GM18526 (cell line): ENCODE results near the gene STYX.

Experiments used
- POLR2A ChIP-seq: IDR thresholded peaks from 3 replicates; pipeline ENCODE4 v1.6.1; 2011; ENCODE audit not compliant: insufficient read length; ENCODE audit errors: extremely low read depth

The STYX gene

DNA sequence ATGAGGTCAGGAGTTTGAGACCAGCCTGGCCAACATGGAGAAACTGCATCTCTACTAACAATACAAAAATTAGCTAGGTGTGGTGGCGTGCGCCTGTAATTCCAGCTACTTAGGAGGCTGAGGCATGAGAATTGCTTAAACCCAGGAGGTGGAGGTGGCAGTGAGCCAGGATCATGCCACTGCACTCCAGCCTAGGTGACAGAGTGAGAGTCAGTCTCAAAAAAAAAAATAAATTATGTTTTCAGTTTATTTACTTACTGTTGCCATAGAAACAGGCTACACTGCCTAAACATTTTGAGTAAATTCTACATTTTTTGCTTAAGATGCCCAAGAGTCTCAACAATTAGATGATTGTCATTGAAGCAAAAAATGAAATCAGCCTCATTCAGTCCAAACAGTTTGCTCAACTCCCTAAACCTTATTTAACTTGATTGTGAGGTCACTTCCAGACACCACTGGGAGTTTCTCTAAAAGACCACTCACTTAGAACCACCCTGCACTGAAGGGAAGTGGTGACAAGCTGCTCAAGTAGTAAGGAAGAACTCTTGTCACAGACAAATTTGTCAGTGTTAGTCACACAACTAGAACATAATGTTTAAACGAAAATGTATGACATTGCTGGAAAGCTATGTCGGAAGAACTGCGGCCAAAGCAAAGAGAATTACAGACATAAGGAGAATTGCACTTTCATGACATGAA lies 71.2 kb downstream of the STYX start:
- TF ChIP-seq POLR2A = no peak

DNA sequence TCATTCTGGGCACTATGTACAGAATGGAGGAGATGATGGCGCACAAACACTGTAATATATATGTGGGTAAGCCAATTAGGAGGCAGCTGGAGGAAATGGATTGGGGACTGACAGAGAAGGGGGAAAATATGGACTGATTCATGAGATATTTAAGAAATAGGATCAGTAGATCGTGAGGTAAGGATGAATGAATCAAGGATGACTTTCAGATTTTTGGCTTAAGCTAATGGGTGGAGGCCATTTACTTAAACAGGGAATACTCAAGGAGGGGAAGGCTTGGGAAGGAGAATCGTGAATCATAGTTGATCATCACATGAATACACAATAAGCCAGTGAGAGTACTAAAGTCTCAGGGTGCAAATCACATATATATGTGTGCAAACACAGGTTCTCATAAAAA lies 72.6 kb downstream of the STYX start:
- no peak for TF ChIP-seq POLR2A

DNA sequence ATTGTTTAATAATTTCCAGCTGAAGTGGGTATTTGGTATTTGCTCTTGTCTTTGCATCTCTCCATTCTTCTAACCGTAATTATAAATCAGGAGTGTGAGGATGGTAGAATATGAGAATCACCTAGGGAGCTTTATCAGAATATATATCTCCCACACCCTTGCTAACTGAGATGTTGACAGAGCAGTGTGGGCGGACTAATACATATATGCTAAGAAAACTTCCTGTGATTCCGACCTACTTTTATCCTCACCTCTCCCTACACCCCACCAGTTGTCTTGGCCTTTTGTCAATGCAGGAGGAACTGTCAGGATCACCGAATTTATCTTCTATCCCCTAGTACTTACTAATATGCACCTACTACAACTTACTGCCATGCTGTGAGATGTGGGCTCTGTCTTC lies 76.1 kb downstream of the STYX start:
- no peak for TF ChIP-seq POLR2A

DNA sequence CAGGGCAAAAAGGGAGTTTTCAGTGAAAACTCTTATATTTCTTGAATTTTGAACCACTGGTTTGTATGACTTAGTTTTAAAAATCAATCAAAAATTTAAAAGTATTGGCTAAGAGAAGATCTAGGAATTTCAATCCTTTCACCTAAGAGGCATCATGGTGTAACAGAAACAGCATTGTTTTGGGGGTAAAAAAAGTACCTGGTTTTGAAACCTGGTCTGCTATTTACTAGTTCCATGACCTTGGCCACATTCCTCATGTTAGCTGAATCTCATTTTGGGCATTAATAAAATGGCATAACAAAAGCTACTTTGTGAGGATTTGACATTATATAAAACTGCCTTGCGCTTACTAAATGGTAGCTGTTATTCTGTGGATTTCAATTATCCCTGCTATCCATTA lies 78.1 kb downstream of the STYX start:
- no peak for TF ChIP-seq POLR2A

DNA sequence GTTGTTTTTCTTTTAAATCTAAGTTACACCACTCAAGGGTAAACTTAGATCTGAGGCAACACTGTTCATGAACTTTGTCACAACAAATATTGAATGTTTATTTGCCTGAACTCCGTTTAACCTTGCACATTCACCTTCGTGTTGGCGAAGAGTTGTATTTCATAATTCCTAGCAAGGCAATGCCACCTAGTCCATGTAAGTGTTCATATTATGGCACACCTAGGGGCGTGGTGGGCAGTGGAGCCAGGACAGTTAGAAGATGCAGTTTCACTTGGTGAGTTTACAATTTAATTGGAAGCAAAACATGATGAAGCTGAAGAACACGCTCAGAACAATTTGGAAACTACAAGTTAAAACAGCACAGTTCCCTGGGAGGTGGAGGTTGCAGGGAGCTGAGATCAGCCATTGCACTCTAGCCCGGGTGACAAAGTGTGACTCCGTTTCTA lies 91.9 kb downstream of the STYX start:
- no peak for TF ChIP-seq POLR2A

DNA sequence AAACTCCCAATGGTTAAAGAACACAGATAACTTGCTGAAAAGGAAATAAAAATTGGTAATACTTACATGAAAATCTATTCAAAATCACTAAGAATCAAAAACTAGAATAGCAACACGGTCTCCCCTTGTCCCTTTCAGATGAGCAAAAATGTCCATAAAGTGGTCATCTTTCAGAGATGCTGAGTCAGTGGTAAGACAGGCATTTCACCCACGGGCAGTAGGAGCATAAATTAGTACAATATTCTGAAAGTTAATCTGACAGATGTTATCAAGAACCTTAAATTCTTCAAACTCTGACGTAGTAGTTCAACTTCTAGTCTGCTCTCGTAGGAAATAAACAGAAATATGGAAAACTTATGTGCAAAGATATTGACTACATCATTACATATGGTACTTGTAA lies 94.5 kb downstream of the STYX start:
- no peak for TF ChIP-seq POLR2A
